ENCODE results near the gene FBXL13.
"Not testable (repeated sequence)": the region's sequence is repeated elsewhere in the genome, so short reads cannot be mapped to it uniquely, and the experiment has no call there.

FBXL13 gene

GRCh38 chr7:102918845-102919244 lies 155.8 kb downstream of the FBXL13 start:
- H3K4me3 ChIP-seq (ENCODE audit: low read depth, low read length), result no peak overlapping the region
- no peak overlapping the region for H3K27ac ChIP-seq (ENCODE audit: low read depth, low read length)
- no peaks in the 10 kb centered on the region for H3K36me3 ChIP-seq (ENCODE audit: control insufficient read depth, insufficient read depth, low read length)
- no peaks in the 10 kb centered on the region for H3K27me3 ChIP-seq (ENCODE audit: control insufficient read depth, insufficient read depth, low read length)
- H3K4me1 ChIP-seq (ENCODE audit: control insufficient read depth, insufficient read depth, low read length), result peaks cover 28% of the 10 kb centered on the region
- H3K9ac ChIP-seq (ENCODE audit: low read depth, low read length), result no peak overlapping the region
- no peaks in the 10 kb centered on the region for H3K9me3 ChIP-seq (ENCODE audit: control insufficient read depth, insufficient read depth, low read length)

- Histone ChIP-seq H3K9me3 (ENCODE audit: control insufficient read depth, insufficient read depth, low read length) (no peaks in the 10 kb centered on the region), H3K27ac (ENCODE audit: low read depth, low read length) (no peak overlapping the region), H3K4me3 (ENCODE audit: low read depth, low read length) (no peak overlapping the region), H3K27me3 (ENCODE audit: control insufficient read depth, insufficient read depth, low read length) (no peaks in the 10 kb centered on the region), H3K36me3 (ENCODE audit: control insufficient read depth, insufficient read depth, low read length) (no peaks in the 10 kb centered on the region), H3K9ac (ENCODE audit: low read depth, low read length) (no peak overlapping the region), H3K4me1 (ENCODE audit: control insufficient read depth, insufficient read depth, low read length) (peaks cover 36% of the 10 kb centered on the region)
Observed at GRCh38 chr7:102917436-102918353, 156.9 kb downstream of the FBXL13 start.

- Histone ChIP-seq H3K4me3 (ENCODE audit: low read depth, low read length) (no peak overlapping the region), H3K36me3 (ENCODE audit: control insufficient read depth, insufficient read depth, low read length) (no peaks in the 10 kb centered on the region), H3K27me3 (ENCODE audit: control insufficient read depth, insufficient read depth, low read length) (no peaks in the 10 kb centered on the region), H3K9me3 (ENCODE audit: control insufficient read depth, insufficient read depth, low read length) (no peaks in the 10 kb centered on the region), H3K4me1 (ENCODE audit: control insufficient read depth, insufficient read depth, low read length) (peaks cover 38% of the 10 kb centered on the region), H3K27ac (ENCODE audit: low read depth, low read length) (peak overlapping the region; percentile 29), H3K9ac (ENCODE audit: low read depth, low read length) (no peak overlapping the region)
Observed at GRCh38 chr7:102916881-102917280, 157.7 kb downstream of the FBXL13 start.

DNA sequence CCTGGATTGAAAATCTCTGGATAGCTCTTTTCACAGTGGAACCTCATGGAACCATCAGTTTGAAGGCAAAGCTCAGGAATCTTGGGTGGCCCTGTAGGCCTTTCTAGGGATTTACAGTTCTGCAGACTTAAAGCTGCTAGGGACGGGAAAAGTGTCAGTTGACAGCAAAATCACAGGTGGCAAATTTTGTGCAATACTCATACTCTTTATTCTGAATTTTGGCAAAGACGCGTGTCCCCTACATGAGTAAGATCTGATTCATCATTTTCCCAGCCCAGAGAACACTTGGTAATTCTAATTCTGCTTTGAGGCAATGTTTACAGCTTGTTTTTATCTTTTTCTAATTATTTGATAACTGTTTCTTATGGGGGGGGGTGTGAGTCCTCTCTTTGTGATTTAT lies 158.2 kb downstream of the FBXL13 start:
- Histone ChIP-seq H3K36me3 (ENCODE audit: control insufficient read depth, insufficient read depth, low read length) (no peaks in the 10 kb centered on the region), H3K27me3 (ENCODE audit: control insufficient read depth, insufficient read depth, low read length) (no peaks in the 10 kb centered on the region), H3K9ac (ENCODE audit: low read depth, low read length) (no peak overlapping the region), H3K4me3 (ENCODE audit: low read depth, low read length) (no peak overlapping the region), H3K4me1 (ENCODE audit: control insufficient read depth, insufficient read depth, low read length) (peaks cover 38% of the 10 kb centered on the region), H3K27ac (ENCODE audit: low read depth, low read length) (no peak overlapping the region), H3K9me3 (ENCODE audit: control insufficient read depth, insufficient read depth, low read length) (no peaks in the 10 kb centered on the region)

DNA sequence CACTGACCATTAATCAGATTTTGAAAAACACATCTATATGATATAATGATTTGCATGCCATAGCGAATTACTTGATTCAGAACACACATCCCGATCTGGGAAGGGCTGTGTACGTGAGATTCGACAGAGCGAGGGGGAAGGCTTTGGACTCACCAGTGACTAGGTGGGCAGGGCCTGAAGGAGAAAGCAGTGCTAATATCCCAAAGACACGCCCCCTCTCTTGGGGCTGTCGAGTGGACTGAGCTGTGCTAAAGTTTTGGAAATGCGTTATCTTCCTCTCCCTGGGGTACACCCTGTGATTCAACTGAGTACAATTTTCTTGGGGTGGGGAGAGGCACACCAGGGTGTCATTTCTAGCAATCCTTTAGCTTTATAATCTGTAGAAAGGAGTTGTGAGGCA lies 160.0 kb downstream of the FBXL13 start:
- Histone ChIP-seq H3K36me3 (ENCODE audit: control insufficient read depth, insufficient read depth, low read length) (no peaks in the 10 kb centered on the region), H3K9me3 (ENCODE audit: control insufficient read depth, insufficient read depth, low read length) (no peaks in the 10 kb centered on the region), H3K9ac (ENCODE audit: low read depth, low read length) (no peak overlapping the region), H3K27me3 (ENCODE audit: control insufficient read depth, insufficient read depth, low read length) (no peaks in the 10 kb centered on the region), H3K27ac (ENCODE audit: low read depth, low read length) (no peak overlapping the region), H3K4me3 (ENCODE audit: low read depth, low read length) (no peak overlapping the region), H3K4me1 (ENCODE audit: control insufficient read depth, insufficient read depth, low read length) (peaks cover 38% of the 10 kb centered on the region)

DNA sequence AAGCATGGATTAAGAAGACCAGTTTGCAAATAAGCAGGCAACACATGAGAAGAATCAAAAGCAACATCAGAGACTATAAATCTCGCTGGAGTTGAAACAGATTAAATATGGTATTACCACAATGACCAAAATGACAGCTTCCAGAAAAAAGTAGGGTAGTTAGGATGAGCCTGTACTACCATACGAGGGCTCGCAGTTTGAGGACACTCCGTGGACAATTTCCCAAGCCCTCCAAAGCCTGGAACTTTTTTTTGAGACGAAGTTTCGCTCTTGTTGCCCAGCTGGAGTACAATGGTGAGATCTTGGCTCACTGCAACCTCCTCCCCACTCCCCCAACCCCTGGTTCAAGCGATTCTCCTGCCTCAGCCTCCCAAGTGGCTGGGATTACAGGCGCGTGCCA lies 160.8 kb downstream of the FBXL13 start:
- H3K4me1 ChIP-seq (ENCODE audit: control insufficient read depth, insufficient read depth, low read length), result peaks cover 34% of the 10 kb centered on the region
- no peaks in the 10 kb centered on the region for H3K36me3 ChIP-seq (ENCODE audit: control insufficient read depth, insufficient read depth, low read length)
- no peaks in the 10 kb centered on the region for H3K27me3 ChIP-seq (ENCODE audit: control insufficient read depth, insufficient read depth, low read length)
- H3K27ac ChIP-seq (ENCODE audit: low read depth, low read length), result no peak overlapping the region
- H3K4me3 ChIP-seq (ENCODE audit: low read depth, low read length), result no peak overlapping the region; the same call in 1 of the 2 replicates
- H3K9ac ChIP-seq (ENCODE audit: low read depth, low read length), result no peak overlapping the region
- no peaks in the 10 kb centered on the region for H3K9me3 ChIP-seq (ENCODE audit: control insufficient read depth, insufficient read depth, low read length)

DNA sequence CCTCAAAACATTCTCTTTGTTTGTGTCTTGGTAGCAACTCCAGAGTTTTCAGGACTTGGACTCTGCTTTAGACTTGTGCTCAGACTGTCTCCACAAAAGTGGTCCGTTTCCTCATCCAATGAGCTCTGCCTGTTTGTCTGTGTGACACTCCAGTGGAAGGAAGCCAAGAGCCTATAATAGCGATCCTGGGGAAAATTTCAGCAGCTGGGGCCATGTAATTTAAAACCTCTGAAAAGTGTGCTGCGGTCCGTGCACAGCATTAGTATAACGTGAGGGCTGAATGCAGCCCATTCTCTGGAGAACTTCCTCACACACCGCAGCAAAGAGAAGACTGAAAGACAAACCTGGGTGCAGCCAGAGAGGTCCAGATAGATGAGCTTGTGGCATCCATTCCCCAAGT lies 161.9 kb downstream of the FBXL13 start, which contains the start of gene LRRC17:
LRRC17 (plus strand) TSS at position 259 of the 400 bp plus-strand sequence. CDS start 20,914 bp downstream, outside the sequence.
- Histone ChIP-seq H3K4me1 (ENCODE audit: control insufficient read depth, insufficient read depth, low read length) (peaks cover 31% of the 10 kb centered on the region), H3K9me3 (ENCODE audit: control insufficient read depth, insufficient read depth, low read length) (no peaks in the 10 kb centered on the region), H3K27me3 (ENCODE audit: control insufficient read depth, insufficient read depth, low read length) (no peaks in the 10 kb centered on the region), H3K27ac (ENCODE audit: low read depth, low read length) (no peak within 1 kb of the TSS), H3K4me3 (ENCODE audit: low read depth, low read length) (peak within 1 kb of the TSS; percentile 39; the same call in 1 of the 2 replicates), H3K9ac (ENCODE audit: low read depth, low read length) (peak within 1 kb of the TSS; percentile 39; the same call in 1 of the 2 replicates), H3K36me3 (ENCODE audit: control insufficient read depth, insufficient read depth, low read length) (no peaks in the 10 kb centered on the region)

DNA sequence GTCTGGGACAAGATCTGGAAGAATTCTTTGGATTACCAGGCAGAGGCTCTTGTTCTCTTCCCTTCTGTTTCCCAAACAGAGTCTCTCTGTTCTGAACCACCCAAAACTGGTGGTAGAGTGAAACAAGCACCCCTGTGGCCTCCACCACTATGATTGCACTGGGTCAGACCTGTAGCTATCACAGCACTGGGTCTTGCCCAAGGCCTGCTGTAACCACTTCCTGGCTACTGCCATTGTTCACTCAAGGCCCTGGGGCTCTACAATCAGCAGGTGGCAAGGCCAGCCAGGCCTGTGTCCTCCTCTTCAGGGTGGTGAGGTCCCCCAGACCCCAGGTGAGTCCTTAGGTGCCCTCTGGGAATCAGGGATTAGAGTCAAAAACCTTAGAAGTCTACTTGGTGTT lies 165.9 kb downstream of the FBXL13 start:
- no peak overlapping the region for H3K4me3 ChIP-seq (ENCODE audit: low read depth, low read length)
- no peak overlapping the region for H3K9ac ChIP-seq (ENCODE audit: low read depth, low read length)
- H3K27ac ChIP-seq (ENCODE audit: low read depth, low read length), result no peak overlapping the region
- H3K27me3 ChIP-seq (ENCODE audit: control insufficient read depth, insufficient read depth, low read length), result no peaks in the 10 kb centered on the region
- H3K4me1 ChIP-seq (ENCODE audit: control insufficient read depth, insufficient read depth, low read length), result peaks cover 10% of the 10 kb centered on the region
- no peaks in the 10 kb centered on the region for H3K9me3 ChIP-seq (ENCODE audit: control insufficient read depth, insufficient read depth, low read length)
- H3K36me3 ChIP-seq (ENCODE audit: control insufficient read depth, insufficient read depth, low read length), result no peaks in the 10 kb centered on the region

- H3K36me3 ChIP-seq (ENCODE audit: control insufficient read depth, insufficient read depth, low read length); H3K4me1 ChIP-seq (ENCODE audit: control insufficient read depth, insufficient read depth, low read length); H3K27me3 ChIP-seq (ENCODE audit: control insufficient read depth, insufficient read depth, low read length); H3K4me3 ChIP-seq (ENCODE audit: low read depth, low read length); H3K9ac ChIP-seq (ENCODE audit: low read depth, low read length); H3K9me3 ChIP-seq (ENCODE audit: control insufficient read depth, insufficient read depth, low read length); H3K27ac ChIP-seq (ENCODE audit: low read depth, low read length): not testable (repeated sequence)
Observed at GRCh38 chr7:102903576-102903975, 171.0 kb downstream of the FBXL13 start.

DNA sequence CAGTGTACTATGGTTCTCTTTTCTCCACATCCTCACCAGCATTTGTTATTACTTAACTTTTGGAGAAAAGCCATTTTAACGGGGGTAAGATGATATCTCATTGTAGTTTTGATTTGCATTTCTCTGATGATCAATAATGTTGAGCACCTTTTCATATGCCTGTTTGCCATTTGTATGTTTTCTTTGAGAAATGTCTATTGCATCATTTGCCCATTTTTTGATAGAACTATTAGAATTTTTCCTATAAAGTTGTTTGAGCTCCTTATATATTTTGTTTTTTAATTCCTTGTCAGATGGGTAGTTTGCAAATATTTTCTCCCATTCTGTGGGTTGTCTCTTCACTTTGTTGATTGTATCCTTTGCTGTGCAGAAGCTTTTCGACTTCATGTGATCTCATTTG lies 172.5 kb downstream of the FBXL13 start:
- H3K4me1 ChIP-seq (ENCODE audit: control insufficient read depth, insufficient read depth, low read length); H3K36me3 ChIP-seq (ENCODE audit: control insufficient read depth, insufficient read depth, low read length); H3K4me3 ChIP-seq (ENCODE audit: low read depth, low read length); H3K9me3 ChIP-seq (ENCODE audit: control insufficient read depth, insufficient read depth, low read length); H3K27ac ChIP-seq (ENCODE audit: low read depth, low read length); H3K27me3 ChIP-seq (ENCODE audit: control insufficient read depth, insufficient read depth, low read length); H3K9ac ChIP-seq (ENCODE audit: low read depth, low read length): not testable (repeated sequence)

DNA sequence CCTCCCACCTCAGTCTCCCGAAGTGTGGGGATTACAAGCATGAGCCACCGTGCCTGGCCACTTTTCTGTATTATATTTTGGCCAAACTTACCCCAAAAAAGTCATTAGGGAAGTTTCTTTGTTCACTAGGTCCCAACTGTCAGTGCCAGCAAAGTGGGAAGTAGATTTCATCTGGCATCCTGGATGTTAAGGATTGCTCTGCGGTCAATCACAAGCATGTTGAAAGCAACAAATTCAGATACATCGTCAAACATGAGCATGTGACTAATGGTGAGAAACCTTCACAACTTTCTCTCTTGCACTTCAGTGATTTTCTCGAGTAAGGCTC lies 176.1 kb downstream of the FBXL13 start:
- no peak overlapping the region for H3K9ac ChIP-seq (ENCODE audit: low read depth, low read length)
- no peak overlapping the region for H3K4me3 ChIP-seq (ENCODE audit: low read depth, low read length)
- H3K27me3 ChIP-seq (ENCODE audit: control insufficient read depth, insufficient read depth, low read length), result no peaks in the 10 kb centered on the region
- H3K27ac ChIP-seq (ENCODE audit: low read depth, low read length), result no peak overlapping the region
- H3K9me3 ChIP-seq (ENCODE audit: control insufficient read depth, insufficient read depth, low read length), result no peaks in the 10 kb centered on the region
- H3K4me1 ChIP-seq (ENCODE audit: control insufficient read depth, insufficient read depth, low read length), result peaks cover 5% of the 10 kb centered on the region; the same call in 1 of the 2 replicates
- H3K36me3 ChIP-seq (ENCODE audit: control insufficient read depth, insufficient read depth, low read length), result no peaks in the 10 kb centered on the region
